Sigmoid colon (tissue), 4 donors: ENCODE measurements around the gene ATG2A.

Experiments
- CTCF ChIP-seq, 4 experiments: fragments of 450-650 bp in 3 of 4; fragments of 200-600 bp in 1 of 4; IDR thresholded peaks; one replicate each; pipeline ENCODE4 v1.5.1; 2016 to 2019; ENCODE audit warnings: antibody characterized with exemption in 4 of 4, mild to moderate bottlenecking in 3 of 4, moderate library complexity in 2 of 4
- EP300 ChIP-seq, 4 donors: sonication (generic); formaldehyde crosslinking; IDR thresholded peaks; one replicate each; pipeline ENCODE4 v1.6.1; 2017; ENCODE audit warnings: antibody characterized with exemption in 4 of 4
- POLR2A ChIP-seq, 2 donors: fragments of 450-650 bp; IDR thresholded peaks; one replicate each; pipeline ENCODE4 v1.6.1; 2016; ENCODE audit warnings: antibody characterized with exemption in 2 of 2, mild to moderate bottlenecking in 2 of 2, moderate library complexity in 2 of 2

- TF ChIP-seq CTCF (IDR thresholded peaks at IDR 0.05) (no peak), POLR2A (IDR thresholded peaks at IDR 0.05) (no peak), EP300 (IDR thresholded peaks at IDR 0.05) (no peak)
Measured at GRCh38 chr11:64892838-64893193, 24.2 kb downstream of the ATG2A start.
